ENCODE results near the gene IL1RAPL1.
"Not testable (repeated sequence)": the region's sequence is repeated elsewhere in the genome, so short reads cannot be mapped to it uniquely, and the experiment has no call there.

The IL1RAPL1 gene

GRCh38 chrX:28628120-28628519 lies 40.9 kb downstream of the IL1RAPL1 start:
- DNase-seq (ENCODE audit: low read depth in 3 of 3) = no peak

- no peak for DNase-seq (ENCODE audit: low read depth in 3 of 3)
Observed at GRCh38 chrX:28638775-28639174, 51.5 kb downstream of the IL1RAPL1 start.

- no peak for DNase-seq (ENCODE audit: low read depth in 3 of 3)
Observed at GRCh38 chrX:28639451-28639850, 52.2 kb downstream of the IL1RAPL1 start.

DNA sequence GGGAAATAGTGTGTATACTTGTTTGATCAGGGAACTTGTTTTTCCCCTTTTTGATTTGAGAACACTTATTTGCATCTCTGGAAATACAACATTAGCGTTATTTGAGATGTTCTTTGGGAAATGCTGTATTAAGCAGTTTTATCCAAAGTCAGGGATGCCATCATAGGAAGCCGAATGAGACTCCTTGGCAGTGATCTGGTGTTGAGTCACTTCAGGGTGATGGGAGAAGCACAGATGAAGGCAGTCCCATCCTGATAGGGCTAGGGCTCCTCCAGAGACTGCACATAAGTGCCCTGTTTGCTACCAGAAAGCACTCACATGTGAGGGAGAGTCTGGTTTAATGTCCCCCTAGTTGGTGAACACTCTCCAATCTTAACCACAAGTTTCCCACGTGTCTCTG lies 62.3 kb downstream of the IL1RAPL1 start:
- DNase-seq (ENCODE audit: low read depth in 3 of 3) = no peak

GRCh38 chrX:28651186-28651585 lies 63.9 kb downstream of the IL1RAPL1 start:
- no peak for DNase-seq (ENCODE audit: low read depth in 3 of 3)

DNA sequence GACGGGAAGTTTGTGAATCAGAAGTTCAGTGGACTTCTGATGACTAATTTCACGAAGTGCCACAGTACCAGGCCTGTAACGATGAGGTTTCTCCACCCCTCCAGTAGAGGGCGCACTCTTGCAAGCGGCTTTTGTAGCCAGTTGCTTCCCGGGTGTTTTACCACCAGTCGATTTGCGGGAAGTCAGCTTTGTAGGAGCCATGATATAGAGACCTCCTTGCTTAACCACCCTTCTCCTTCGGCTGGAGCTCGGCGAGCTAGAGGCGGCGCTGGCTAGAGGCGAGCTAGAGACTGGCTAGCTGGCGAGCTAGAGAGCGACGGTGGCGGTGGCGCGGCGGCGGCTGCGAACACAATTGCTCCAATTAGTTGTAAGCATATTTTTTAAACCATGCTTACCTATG lies 72.0 kb downstream of the IL1RAPL1 start:
- DNase-seq (ENCODE audit: low read depth in 3 of 3) = peak in 1 of 3 donors; percentile 12

DNA sequence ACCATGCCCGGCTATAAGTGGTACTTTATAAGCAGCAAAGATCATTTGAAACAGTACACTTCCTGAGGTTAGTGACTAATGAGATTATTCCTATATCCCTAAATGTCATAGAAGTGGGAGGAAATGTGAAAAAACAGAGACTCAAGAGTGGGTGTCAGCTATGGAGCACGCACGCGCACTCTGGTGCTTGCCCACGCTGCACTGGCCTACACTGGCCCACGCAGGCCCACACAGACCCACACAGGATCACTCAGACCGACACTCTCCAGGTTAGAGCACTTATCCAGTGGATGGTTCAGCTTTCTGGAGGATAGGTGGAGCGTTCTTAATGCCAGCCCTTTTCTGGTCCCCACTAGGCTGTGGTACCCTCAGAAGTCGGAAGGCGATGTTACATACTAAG lies 78.5 kb downstream of the IL1RAPL1 start:
- DNase-seq (ENCODE audit: low read depth in 3 of 3) = no peak

DNA sequence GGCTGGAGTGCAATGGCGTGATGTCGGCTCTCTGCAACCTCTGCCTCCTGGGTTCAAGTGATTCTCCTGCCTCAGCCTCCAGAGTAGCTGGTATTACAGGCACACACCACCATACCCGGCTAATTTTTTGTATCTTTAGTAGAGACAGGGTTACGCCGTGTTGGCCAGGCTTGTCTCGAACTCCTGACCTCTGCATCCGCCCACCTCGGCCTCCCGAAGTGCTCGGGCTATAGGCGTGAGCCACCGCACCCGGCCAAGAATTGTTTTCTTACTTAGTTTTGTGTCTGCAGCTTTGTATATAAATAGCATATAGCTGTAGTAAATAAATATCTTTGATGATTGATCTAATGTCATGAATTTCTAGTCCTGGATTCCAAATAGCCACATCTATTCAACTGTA lies 81.1 kb downstream of the IL1RAPL1 start:
- no peak for DNase-seq (ENCODE audit: low read depth in 3 of 3)

- no peak for DNase-seq (ENCODE audit: low read depth in 3 of 3)
Observed at GRCh38 chrX:28668957-28669356, 81.7 kb downstream of the IL1RAPL1 start.

DNA sequence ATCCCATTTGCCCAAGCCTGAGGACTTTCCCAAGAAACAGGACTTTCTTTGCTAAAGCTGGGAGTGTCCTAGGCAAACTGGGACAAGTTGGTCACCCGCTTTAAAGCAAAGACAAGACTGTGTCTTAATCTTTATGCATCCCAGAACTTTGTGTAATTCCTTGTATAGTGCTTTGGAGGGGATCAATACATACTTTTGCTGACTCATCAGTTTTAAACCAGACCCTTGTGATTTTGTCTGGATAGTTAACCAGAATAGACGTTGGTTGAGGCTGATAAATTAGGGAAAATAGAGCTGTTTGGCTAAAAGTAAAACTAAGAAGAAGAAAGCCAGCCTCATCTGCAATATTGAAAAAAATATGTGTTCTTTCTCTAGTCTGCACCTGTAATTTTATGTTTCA lies 82.8 kb downstream of the IL1RAPL1 start:
- DNase-seq (ENCODE audit: low read depth in 3 of 3) = no peak

GRCh38 chrX:28675173-28675572 lies 87.9 kb downstream of the IL1RAPL1 start:
- DNase-seq (ENCODE audit: low read depth in 3 of 3) = no peak

GRCh38 chrX:28693101-28693500 lies 105.9 kb downstream of the IL1RAPL1 start:
- DNase-seq (ENCODE audit: low read depth in 3 of 3) = no peak

DNA sequence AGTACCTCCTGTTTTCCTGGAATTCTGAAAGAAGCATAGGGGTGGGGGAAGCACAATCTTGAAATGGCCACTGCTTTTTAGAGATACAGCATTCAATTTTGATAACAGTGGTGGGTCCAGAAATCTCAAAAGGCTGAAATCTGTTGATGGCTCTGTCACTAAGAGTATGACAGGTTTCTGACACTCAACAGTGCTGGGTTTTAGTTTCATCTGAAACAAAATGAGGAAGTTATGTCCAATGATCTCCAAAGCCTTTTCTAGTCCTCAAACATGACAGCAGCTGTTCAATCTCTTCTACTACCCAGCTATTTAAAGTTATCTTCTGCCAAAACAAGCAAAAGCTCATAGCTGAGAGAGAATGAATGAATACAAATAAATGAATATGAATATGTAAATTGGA lies 110.5 kb downstream of the IL1RAPL1 start:
- no peak for DNase-seq (ENCODE audit: low read depth in 3 of 3)

DNA sequence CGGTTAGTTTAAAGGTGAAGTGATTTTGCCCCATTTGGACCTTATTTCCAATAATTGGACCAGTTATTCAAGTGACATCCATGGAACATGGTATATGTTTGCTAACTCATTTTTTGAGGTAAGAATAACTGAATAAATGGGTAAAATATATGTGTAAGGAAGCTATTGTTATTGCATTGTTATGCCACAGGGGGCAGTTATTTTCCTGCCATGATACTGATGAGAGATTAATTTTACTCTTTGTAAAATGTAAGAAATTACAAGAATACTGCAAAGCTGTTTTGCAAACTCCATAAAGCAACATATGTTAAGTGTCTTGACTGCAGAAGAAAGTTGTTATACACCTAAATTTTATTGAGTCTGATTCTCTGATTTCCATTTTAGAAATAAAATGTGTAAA lies 114.0 kb downstream of the IL1RAPL1 start:
- DNase-seq (ENCODE audit: low read depth in 3 of 3) = no peak

GRCh38 chrX:28706964-28707363 lies 119.7 kb downstream of the IL1RAPL1 start:
- no peak for DNase-seq (ENCODE audit: low read depth in 3 of 3)

DNA sequence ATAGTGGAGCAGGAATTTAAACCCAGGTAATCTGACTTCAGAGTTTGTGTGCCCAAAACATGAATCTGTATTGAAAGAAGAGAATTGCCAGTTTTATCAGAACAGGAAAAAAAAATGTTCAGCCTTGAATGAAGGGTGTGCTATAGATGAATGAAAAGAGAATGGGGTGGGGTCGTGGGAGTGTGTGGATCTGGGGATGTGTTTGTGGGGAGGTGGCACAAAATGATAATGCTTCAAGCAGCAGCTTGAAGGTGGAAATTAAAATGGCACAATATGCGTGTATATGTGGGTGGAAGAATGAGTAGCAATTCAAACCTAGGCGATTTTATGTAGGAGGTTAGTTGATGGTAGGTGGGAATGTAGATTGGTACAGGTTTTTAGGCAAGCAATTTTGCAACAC lies 122.2 kb downstream of the IL1RAPL1 start:
- DNase-seq (ENCODE audit: low read depth in 3 of 3) = no peak

DNA sequence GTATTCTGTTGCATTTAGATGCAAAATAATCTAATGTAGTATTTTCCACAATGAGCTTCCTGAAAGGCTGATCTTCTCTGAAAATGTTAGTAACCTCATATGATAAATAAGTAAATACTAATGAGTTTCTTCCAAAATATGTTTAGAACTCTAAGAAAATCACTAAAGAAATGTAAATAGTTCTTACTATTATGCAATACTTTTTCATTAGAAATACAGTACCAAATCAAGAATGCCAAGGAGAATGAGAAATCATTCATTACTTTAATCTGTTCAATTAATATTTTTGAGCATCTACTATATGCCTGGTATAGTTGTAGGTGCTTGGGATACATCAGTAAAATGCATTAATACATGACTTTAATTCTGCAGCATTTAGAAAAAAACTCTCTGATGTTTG lies 130.6 kb downstream of the IL1RAPL1 start:
- no peak for DNase-seq (ENCODE audit: low read depth in 3 of 3)

GRCh38 chrX:28718450-28718849 lies 131.2 kb downstream of the IL1RAPL1 start:
- DNase-seq (ENCODE audit: low read depth in 3 of 3) = no peak

DNA sequence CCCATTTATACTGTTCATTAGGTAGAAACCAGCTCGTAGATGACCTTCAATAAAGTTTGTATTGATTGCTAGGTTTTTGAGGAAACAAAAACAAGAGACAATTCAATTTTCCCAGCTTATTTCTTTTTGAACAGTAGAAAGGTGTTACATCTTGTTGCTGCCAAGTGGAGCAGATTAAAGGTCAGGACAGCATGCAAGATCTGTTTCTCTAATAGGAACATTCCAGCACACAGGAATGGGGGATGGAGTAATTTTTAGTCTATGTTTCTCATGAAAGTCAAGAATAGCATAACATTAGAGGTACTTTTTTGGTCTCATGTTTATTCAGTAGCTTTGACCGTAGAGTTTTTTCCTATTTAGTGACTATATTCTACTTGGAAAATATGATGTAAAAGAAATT lies 132.4 kb downstream of the IL1RAPL1 start:
- no peak for DNase-seq (ENCODE audit: low read depth in 3 of 3)

DNA sequence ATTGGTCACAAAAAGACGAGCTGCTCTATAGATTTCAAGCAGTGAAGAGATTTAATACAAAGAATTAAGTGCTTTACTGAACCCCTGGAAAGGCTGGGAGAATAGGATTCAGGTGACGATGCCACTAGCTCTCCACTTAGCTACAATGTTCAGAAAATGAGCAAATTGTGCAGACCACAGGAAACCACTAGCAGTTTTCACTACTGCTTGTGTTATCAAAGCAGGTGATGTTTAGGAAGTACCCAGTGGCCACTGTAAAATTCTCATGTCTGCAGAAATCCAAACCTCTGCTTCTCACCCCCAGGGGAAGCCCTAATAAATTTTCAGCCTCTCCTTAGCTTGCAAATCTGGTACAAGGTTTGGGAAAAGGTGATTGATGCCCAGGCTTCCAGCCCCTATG lies 165.1 kb downstream of the IL1RAPL1 start:
- no peak for DNase-seq (ENCODE audit: low read depth in 3 of 3)

DNA sequence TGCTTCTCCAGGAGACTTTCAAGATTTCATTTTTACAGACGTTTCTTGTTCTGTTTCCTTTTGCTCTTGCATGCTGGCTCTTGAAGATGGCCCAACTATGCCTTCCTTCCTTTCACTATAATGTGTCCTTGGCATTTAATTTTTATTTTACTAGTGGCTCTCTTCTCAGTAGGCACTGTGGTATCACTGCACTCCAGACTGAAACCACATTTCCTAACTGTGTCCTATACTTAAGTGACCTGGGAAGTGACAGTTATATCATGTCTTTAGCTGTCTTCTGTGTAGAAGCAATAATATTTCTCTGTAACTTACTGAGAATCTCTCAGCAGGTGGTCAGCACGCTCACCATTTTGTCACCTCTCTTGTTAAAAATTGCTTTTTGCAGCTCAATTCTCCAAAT lies 168.9 kb downstream of the IL1RAPL1 start:
- no peak for DNase-seq (ENCODE audit: low read depth in 3 of 3)

GRCh38 chrX:28756647-28757046 lies 169.4 kb downstream of the IL1RAPL1 start:
- DNase-seq (ENCODE audit: low read depth in 3 of 3) = no peak

- no peak for DNase-seq (ENCODE audit: low read depth in 3 of 3)
Observed at GRCh38 chrX:28757290-28757689, 170.0 kb downstream of the IL1RAPL1 start.

GRCh38 chrX:28766561-28766960 lies 179.3 kb downstream of the IL1RAPL1 start:
- DNase-seq (ENCODE audit: low read depth in 3 of 3) = not testable (repeated sequence)

- no peak for DNase-seq (ENCODE audit: low read depth in 3 of 3)
Observed at GRCh38 chrX:28773807-28774206, 186.6 kb downstream of the IL1RAPL1 start.
